ENCODE data around the gene FANCC.
"Not testable (repeated sequence)": the region's sequence is repeated elsewhere in the genome, so short reads cannot be mapped to it uniquely, and the experiment has no call there.

The FANCC gene

GRCh38 chr9:95276395-95276954, 41.0 kb downstream of the FANCC start:
- DNase-seq: no peak

GRCh38 chr9:95274160-95274559, 43.3 kb downstream of the FANCC start:
- not testable (repeated sequence) for DNase-seq

- DNase-seq: no peak
Measured at GRCh38 chr9:95273369-95274022, 44.0 kb downstream of the FANCC start.

DNA sequence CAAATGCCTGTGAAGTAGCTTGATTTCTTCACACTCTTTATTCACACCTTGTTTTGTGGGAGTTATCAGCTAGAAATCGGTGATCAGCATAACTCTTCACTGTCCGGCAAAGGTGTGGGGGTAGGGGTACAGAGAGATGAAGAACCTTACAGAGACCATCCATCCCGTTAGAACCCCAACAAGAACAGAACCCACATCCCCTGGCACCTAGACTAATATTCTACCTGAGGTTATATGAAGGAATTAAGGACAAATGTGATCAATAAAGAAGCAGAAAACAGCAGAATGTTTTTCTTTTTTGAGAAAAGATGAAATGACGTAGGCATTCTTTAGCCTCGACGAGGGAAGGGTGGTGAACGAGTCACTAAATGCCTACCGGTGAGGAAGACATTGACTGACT, 44.7 kb downstream of the FANCC start:
- DNase-seq: no peak

DNA sequence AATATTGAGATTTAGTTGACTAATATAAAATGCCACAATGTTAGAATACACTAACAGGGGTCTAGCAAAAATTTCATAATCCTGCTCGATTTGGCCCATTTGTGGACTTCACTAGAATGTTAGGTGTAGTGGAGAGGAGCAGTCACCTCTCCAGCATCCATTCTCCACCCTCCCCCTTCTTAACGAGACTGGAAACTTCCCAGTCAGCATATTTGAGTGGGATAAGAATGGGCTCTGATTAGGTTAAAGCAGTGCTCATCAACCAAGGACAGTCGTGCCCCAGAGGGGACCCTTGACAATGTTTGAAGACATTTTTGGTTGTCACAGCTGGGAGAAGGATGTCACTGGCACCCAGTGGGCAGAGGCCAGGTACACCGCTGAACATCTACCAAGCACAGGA, 46.7 kb downstream of the FANCC start:
- DNase-seq: no peak

DNA sequence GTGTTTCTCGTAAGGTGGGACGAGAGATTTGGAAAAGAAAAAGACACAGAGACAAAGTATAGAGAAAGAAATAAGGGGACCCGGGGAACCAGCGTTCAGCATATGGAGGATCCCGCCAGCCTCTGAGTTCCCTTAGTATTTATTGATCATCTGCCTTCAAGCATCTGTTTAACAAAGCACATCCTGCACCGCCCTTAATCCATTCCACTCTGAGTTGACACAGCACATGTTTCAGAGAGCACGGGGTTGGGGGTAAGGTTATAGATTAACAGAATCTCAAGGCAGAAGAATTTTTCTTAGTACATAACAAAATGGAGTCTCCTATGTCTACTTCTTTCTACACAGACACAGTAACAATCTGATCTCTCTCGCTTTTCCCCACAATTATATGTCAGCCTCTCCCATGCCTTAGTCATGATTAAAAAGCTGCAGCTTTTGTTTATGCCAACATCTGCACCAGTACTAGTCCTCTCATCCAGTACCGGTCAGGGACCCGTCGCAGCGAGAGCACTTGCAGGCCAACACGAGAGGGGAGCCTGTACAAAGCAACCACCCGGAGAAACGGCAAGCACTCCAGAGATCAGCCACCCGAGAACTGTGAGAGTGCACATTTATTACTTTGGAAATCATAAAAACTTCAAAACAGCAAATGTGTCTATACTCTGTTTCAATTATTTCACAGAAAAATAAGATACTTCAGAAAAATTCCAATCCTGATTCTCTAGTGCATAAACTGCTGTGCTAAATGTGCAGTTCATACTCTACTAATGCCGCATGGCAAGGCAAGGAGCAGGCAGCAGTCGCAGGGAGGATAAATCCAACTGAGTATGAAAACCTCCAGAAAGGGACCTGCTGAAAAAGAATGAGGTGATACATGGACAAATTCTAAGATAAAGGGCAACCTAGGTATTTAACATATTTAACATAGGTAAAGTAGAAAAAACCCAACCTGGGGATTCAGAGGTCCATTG, 47.4 kb downstream of the FANCC start:
- DNase-seq: not testable (repeated sequence)

DNA sequence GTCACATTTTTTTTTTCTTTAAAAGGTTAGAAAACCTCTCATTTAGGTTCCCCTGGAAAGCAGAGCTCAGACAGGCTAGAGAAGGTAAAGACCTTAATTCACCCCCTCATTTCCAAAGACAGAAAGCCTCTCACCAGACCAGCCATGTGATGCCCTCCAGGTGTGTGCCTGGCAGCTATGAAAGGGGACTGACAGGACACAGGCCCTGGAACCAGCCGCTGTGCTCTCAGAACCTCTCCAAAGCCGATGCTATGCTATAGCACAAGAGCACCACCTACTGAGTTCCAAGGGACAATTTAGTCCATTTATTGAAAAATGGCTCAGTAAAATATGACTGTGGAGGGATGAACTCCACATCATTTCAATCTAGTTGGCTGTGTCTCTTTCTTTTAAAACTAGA, 48.8 kb downstream of the FANCC start:
- no peak for DNase-seq

DNA sequence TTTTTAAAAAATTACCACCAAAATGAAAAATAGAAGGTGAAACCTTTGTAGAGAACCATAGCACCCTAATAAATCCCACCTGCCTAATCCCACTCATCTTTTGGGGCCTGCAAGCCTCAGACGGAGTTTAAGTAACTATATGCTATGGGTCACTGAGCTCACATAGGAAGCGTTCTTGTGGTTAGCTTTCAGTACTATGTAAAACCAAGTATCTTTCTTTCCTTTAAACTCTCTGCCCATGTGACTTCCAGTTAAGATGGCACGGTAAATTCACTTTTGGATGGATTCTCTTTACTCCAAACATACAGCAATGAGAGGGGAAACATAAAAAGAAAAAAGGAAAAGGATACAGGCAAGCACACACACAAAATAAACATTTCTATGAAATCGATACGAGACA, 50.9 kb downstream of the FANCC start:
- no peak for DNase-seq

- DNase-seq: no peak
Measured at GRCh38 chr9:95265960-95266359, 51.5 kb downstream of the FANCC start.

DNA sequence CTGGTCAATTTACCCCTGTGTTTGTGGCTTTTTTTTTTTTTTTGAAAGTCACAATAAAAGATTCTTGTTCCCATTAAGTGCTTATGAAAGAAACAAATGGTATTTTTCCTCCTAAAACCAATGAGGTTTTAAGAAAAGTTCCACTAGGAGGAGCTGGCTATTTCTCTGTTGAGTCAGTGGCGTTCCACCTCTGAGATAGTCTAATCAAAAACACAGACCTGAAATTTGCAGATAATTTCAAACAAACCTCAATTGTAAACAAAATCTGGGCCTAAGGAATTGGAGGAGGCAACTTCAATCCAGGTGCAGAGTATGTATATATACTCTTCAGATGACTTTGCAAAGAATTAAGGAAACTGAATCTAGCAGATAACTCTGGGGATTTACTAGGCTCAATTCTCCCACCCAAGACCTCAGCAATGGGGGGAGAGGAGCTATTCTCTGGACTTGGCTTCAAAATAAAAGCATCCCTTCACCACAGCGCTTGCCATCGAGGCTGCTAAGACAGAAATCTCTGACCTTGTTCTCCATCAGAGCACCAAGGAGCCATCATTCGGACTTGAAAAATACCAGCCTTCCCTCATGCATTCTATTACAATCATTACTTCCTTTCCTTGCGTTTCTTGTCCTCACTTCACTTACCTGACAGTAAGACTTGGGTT, 52.4 kb downstream of the FANCC start:
- no peak for DNase-seq

DNA sequence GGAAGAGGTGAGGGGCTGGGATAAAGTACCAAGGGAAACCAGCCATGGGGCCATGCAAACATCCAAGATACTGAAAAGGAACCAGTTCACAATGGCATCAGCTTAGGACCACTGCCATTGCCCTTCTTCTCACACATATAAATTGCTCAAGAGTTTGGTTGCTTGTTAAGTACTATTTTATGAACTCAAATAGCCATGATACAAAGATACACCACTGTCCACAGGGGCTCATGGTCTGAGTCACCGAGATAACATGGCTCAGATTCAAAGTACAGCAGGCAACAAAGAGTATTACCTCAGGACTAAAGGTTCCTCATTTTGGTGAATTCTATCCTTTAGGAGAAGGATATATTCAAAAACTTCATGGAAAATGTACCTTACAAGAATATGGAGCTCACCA, 55.6 kb downstream of the FANCC start:
- DNase-seq: no peak

- no peak for DNase-seq
Measured at GRCh38 chr9:95250462-95251221, 66.9 kb downstream of the FANCC start.

GRCh38 chr9:95249986-95250385, 67.5 kb downstream of the FANCC start:
- DNase-seq: no peak

- DNase-seq: no peak
Measured at GRCh38 chr9:95246547-95246946, 71.0 kb downstream of the FANCC start.

DNA sequence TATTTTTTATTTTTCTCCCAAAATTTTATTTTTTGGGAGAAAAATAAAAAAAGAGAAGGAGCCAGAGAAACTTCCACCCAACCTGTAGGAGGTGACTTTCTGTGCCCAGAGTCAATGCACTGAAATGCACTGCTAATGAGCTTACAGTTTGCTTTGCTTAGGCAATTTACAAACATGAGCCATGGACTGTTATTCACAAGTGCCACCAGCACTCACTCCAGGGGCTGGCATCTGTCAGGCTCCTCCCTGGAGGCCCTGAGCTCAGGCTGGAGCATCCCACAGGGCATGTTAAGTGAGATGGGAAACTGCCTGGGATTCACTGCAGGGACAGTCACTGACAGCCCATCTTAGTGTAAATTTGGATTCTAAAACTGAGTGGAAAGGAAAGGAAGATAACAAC, 74.9 kb downstream of the FANCC start:
- DNase-seq: no peak

- no peak for DNase-seq
Measured at GRCh38 chr9:95239071-95239470, 78.4 kb downstream of the FANCC start.

DNA sequence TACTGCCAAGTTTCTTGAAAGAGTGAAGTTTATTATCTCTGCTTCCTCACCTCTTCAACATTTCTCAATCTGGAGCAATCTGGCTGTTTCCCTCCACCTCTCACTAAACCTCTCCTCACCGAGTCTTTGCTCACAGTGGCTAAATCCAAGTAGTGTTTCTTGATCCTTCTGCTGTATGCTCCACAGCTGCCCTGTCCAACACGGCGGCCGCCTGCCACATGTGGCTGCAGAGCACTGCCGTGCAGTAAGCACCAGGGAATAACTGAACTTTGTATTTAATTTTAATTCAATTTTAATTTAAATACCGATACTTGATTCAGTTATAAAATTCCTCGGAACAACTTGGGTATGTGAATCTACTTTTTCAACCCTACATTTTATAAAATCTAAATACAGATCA, 80.2 kb downstream of the FANCC start:
- DNase-seq: no peak

- no peak for DNase-seq
Measured at GRCh38 chr9:95230046-95230445, 87.5 kb downstream of the FANCC start.

GRCh38 chr9:95229230-95229915, 88.1 kb downstream of the FANCC start:
- DNase-seq: no peak

GRCh38 chr9:95226921-95227320, 90.6 kb downstream of the FANCC start:
- DNase-seq: no peak

DNA sequence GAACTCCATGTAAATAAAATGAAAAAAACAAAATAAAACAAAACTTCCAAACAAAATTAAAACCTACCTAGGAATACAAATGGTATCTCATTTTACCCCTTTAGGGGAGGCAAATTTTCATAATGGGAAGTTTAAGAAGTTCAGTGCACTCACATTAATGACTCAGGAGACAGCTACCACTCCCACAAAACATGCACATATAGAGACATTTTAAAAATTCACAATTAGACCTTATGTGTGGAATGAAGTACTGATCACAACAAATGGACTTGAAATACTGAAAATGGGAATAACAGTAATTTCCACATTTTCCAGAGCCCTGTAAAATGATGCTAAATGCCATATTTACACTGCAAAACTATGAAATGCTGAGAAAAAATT, 91.8 kb downstream of the FANCC start:
- DNase-seq: no peak

Data from activated gamma-delta T cell treated with Interleukin-2 at 50 U/mL for 16 hours (primary cell).